GM12872 (cell line): Measurements from ENCODE around the gene FXYD7.

Experiments used
- TF ChIP-seq, protein P1 (sequence below): IDR thresholded peaks from 3 replicates; pipeline ENCODE4 v1.5.1; 2011; ENCODE audit warnings: low read depth, mild to moderate bottlenecking, low read length, moderate library complexity; ENCODE audit not compliant: insufficient read depth

FXYD7 gene

DNA sequence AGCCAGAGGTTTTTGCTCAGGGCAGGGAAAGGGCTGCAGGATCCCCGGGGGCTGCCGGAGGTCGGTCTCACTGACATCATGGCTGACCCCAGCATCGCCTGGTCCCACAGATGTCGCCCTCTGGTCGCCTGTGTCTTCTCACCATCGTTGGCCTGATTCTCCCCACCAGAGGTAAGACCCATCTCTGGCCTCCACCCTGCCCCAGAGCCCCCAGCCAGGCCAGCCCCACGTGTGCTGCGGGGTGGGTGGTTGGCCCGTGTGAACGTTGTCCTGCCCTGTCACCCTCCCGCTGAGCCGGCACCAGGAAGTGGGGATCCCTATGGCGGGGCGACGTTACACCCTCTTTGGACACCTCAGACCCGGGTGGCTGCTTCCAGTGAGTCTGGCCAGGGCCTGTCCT lies 12.4 kb downstream of the FXYD7 start:
- TF ChIP-seq, protein P1, sequence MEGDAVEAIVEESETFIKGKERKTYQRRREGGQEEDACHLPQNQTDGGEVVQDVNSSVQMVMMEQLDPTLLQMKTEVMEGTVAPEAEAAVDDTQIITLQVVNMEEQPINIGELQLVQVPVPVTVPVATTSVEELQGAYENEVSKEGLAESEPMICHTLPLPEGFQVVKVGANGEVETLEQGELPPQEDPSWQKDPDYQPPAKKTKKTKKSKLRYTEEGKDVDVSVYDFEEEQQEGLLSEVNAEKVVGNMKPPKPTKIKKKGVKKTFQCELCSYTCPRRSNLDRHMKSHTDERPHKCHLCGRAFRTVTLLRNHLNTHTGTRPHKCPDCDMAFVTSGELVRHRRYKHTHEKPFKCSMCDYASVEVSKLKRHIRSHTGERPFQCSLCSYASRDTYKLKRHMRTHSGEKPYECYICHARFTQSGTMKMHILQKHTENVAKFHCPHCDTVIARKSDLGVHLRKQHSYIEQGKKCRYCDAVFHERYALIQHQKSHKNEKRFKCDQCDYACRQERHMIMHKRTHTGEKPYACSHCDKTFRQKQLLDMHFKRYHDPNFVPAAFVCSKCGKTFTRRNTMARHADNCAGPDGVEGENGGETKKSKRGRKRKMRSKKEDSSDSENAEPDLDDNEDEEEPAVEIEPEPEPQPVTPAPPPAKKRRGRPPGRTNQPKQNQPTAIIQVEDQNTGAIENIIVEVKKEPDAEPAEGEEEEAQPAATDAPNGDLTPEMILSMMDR, result no peak

DNA sequence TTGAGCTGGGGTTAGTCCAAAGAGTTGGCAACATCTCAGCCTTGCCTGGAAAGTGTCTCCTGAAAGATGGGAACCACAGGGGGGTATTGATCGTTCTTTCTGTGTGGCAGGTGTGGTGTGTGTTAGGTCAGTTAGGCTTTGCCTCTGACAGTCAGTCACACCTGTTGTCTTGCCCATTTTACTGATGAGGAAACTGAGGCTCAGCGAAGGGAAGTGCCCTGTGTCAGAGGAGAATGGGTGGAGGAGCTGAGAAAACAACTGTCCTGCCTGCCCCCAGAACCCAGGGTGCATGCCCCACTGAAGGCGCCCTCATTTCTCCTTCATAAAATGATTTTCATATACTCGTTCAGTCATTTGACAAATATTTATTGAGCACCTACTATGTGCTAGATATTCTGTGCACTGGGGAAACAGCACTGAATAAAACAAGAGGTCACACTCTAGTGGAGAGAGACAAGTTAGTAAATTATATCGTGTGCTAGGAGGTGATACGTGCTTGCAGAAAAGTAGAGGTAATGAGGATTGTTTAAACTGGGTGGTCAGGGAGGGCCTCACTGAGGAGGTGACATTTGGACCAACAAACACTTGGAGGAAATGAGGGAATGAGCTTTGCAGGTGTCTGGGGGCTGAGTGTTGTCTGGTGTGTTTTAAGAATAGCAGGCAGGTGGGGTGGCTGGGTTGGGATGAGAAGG lies 13.1 kb downstream of the FXYD7 start:
- TF ChIP-seq, protein P1, result no peak

DNA sequence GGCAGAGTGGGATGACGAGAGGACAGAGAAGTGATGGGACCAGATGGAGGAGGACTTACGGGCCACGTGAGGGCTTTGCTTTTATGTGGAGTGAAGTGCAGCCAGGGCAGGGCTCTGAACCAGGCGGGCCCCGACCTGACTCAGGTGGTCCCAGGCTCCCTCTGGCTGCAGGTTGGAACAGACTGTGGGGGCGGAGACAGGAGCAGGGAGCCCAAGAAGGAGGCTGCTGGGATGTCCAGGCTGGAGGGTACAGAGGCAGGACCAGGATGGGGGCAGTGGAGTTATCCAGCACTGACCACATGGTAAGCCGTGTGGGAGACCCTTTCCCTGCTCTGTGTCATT lies 13.6 kb downstream of the FXYD7 start:
- TF ChIP-seq, protein P1, result no peak

DNA sequence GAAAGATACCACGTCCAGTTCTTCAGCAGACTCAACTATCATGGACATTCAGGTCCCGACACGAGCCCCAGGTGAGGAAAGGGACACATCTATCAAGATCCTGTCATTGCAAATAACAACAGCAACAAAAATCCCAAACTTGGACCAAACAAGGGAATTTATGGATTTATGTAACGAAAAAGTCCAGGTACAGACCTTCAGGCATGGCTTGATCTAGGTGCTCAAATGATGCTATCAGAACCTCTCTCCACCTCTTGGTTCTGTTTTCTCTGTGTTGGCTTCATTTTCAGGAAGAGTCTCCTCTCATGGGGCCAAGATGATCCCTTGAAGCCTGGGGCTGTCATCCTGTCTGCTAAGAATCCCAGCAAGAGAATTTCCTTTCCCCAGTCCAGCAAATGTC lies 14.4 kb downstream of the FXYD7 start:
- TF ChIP-seq, protein P1, result no peak

DNA sequence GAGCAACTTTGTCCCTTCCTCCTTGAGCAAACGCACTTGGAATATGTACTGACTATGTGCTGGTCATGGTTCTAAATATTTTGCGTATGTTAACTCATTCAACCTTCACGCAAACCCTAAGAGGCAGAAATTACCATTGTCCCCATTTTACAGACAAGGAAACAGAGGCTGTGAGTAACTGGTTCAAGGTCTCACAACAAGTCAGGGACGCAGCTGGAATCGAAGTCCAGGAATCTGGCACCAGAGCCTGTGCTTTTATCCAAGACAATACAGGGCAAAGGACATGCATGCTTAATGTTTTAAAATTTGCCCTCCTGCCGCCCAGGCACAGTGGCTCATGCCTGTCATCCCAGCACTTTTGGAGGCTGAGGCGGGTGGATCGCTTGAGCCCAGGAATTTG lies 16.6 kb downstream of the FXYD7 start:
- TF ChIP-seq, protein P1, result no peak

DNA sequence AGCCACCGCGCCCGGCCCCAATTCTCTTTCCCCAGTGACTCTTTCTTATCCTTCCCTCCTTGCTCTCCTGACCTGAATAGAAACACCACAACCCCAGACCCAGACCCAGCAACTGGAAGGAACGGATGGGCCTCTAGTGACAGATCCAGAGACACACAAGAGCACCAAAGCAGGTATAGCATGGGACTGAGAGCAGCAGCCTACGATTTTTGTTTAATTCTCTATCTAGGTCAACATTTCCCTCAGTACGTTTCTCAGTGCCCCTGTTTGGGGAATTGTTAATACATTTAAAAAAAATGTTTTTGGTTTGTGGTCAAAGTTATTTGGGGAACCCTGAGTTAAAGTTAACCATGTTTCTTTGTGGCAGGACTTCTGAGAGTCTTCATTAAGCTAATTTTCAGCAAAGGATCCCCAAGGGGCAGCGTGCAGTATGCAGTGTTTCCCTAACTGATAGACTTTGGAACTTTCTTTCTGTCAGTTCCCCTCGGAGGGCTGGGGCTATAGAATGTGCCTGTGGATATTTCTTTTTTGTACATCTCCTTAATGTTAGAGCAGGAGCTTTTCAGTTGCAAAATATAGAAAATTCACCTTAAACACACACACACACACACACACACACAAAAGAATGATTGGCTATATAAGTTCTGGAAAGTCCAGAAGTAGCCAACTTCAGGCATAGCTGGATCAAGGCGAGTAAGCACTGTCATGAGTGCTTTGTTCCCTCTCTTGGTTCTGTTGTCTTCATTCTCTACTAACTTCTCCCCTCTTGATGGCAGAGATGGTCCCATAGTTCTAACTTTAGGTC lies 17.8 kb downstream of the FXYD7 start:
- TF ChIP-seq, protein P1, result no peak

DNA sequence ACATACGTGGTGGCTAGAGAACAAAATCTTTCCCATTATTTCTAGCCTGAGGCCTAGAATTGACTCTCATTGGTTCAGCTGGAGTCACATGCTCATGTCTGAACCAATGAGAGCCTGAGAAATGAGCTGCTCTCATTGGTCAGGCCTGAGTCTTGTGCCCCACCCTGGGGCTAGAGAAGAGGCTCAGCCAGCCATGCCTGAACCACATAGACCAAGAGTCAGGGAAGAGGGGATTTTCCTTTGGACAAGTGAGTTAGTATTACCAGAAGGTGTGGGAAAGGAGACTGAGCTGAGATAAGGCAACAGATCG lies 18.3 kb downstream of the FXYD7 start:
- TF ChIP-seq, protein P1, result no peak
